Measurements from ENCODE around the gene ANTXR1.

ANTXR1 gene

DNA sequence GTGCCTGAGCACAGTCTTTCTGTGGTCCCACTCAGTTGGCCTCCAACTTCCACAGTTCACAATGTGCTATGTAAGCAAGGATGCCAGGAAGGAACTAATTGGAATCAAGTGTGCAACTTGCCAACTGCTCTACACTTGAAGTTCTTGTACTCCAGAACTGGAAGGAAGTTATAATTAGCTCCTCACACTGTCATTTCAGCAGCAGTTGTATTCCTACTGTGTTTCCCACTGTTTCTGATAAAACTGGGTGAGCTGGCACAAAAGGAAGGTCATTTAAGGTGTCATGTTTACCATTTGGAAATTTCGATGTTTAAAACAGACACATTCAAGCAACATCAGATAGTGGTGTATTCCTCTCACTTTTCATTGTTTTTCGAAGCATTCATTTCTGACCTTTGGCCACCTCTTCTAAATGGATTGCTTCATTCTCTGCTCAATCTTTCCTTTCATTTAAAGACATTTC, 84.2 kb downstream of the ANTXR1 start:
- no peak for DNase-seq (ENCODE audit: low spot score)

- no peak for DNase-seq (ENCODE audit: low spot score)
These were observed 85.1 kb downstream of the ANTXR1 start for GRCh38 chr2:69097891-69098655.

DNA sequence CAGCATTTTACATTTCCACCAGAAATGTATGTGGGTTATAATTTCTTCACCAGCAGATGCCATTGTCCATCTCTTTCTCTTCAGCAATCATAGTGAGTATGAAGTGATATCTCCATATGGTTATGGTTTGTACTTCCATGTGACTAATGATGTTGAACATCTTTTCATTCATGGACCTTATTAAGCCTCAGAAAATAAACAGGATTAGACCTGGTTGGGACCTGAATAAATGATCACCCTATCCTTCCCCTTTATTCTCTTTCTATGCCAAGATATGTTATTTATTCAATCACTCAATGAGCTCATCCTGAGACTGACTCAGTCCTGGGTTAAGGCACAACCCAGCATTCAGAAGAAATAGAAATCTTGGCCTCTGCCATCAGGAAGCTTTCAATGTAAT, 86.6 kb downstream of the ANTXR1 start:
- DNase-seq (ENCODE audit: low spot score) = peak; percentile 35

- DNase-seq (ENCODE audit: low spot score) = no peak
These were observed 87.3 kb downstream of the ANTXR1 start for GRCh38 chr2:69100220-69100723.

DNA sequence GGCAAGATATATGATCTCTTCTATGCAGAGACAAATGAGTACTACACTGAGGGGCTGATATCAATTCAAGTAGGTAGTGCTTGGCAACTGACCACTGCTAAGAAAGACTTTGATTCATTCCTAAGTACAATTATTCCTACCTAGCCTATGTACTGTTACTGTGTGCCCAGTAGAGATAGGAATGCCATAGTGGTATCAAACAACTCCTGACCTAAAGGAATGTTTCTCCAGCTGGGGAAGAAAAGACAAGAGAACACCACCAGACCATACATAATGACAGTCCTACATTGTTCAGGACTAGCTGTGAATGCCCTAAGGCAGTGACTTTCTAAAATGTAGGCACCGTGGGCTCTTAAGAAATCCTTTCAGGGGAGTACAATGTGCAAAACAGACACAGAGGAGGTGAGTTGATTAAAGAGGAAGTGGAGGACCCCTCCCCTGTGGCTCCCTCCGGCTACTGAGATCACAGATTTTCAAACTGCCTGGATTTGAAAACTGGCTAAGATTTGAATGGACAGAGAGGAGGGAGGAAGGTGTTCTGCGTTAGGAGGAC, 89.1 kb downstream of the ANTXR1 start:
- DNase-seq (ENCODE audit: low spot score) = no peak

- no peak for DNase-seq (ENCODE audit: low spot score)
These were observed 90.4 kb downstream of the ANTXR1 start for GRCh38 chr2:69103419-69103818.

- DNase-seq (ENCODE audit: low spot score) = no peak
These were observed 91.3 kb downstream of the ANTXR1 start for GRCh38 chr2:69104261-69104660.

DNA sequence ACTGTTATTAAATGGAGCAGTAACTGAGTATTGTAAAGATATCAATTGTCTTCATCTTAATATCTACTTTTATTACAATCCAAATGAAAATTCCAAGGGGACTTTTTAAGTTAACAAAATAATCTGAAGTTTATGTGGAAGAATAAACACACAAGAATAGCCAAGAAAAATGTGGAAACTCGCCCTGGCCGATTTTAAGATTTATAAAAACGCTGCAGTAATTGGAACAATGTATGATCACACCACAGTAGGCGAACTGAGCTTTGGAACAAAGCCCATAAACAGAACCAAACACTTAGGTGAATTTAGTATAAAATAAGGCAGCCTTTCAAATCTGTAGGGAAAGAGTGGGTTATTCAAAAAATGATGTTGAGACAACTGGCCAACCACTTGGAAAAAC, 96.3 kb downstream of the ANTXR1 start:
- no peak for DNase-seq (ENCODE audit: low spot score)

- no peak for DNase-seq (ENCODE audit: low spot score)
These were observed 98.1 kb downstream of the ANTXR1 start for GRCh38 chr2:69111076-69111475.

GRCh38 chr2:69113627-69114026, 100.6 kb downstream of the ANTXR1 start:
- DNase-seq (ENCODE audit: low spot score) = no peak

- no peak for DNase-seq (ENCODE audit: low spot score)
These were observed 101.6 kb downstream of the ANTXR1 start for GRCh38 chr2:69114534-69114933.

- no peak for DNase-seq (ENCODE audit: low spot score)
These were observed 103.5 kb downstream of the ANTXR1 start for GRCh38 chr2:69116438-69116837.

GRCh38 chr2:69118609-69119008, 105.6 kb downstream of the ANTXR1 start:
- peak; percentile 49 for DNase-seq (ENCODE audit: low spot score)

DNA sequence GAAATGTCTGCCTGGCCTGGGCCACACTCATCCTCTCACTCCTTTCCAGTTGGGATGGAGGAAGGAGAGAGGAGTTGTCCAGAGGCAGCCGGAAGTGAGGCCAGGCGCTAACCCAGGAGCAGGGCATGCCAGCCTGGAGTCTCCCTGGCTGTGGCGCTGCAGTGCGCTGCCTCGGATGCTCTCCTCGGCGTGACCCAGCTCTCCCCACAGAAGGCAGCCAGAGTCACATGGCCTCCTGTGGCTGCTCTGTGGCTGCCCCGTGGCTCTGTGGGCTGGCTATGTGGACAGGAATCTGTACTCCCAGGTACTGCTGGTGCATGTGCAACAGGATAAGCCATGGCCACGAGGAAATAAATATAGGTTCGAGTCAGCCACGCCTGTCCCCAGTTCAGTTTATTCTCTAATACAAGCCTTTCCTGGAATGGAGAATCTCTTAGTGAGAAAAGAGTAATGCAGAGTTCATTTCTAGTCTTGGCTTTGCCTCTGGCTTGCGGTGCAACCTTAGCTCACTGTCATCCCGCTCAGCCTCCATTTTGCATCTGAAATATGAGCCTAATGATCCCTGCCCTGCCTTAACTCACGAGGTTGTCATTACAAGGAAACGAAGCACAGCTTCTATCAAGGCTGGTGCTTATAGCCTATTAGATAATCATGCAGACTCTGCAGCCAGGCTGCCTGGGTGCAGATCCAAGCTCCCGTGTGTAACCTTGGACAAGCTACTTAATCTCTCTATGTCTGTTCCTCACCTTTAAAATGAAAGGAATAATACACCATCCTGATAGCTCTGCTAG, 106.3 kb downstream of the ANTXR1 start:
- DNase-seq (ENCODE audit: low spot score) = peak; percentile 19

DNA sequence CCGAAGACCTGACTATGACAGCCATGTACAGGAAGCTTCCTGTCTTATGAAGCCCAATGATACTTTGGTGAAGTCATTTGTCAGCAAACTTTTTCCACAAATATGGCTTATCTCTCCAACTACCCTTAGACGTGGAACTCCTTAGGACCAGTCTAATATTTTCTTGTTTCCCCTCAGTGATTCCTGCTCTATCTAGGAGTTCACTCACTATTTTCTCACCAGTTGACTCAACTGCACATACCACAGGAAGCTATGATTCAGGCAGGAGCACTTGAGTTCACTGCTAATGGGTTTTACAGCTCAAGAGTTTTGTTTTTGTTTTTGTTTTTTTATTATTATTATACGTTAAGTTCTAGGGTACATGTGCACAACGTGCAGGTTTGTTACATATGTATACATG, 109.3 kb downstream of the ANTXR1 start:
- DNase-seq (ENCODE audit: low spot score) = peak; percentile 36

DNA sequence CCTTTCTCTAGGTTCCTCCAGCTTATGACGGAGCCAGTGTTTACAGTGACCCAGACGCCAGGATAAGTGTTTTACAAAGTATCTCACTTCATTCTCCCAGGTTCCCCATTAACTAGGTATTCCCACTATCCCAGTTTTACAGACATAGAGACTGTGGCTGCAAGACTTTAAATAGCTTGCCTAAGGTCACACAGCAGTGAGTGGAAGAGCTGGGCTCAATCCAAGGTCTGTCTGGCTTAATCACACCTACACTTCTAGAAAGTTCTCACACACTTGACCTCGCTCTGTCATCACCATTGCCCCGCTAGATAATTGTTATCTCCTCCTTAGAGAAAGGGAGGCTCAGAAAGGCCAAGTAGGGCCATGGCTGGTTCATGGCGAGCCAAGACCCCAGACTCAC, 110.2 kb downstream of the ANTXR1 start:
- no peak for DNase-seq (ENCODE audit: low spot score)

DNA sequence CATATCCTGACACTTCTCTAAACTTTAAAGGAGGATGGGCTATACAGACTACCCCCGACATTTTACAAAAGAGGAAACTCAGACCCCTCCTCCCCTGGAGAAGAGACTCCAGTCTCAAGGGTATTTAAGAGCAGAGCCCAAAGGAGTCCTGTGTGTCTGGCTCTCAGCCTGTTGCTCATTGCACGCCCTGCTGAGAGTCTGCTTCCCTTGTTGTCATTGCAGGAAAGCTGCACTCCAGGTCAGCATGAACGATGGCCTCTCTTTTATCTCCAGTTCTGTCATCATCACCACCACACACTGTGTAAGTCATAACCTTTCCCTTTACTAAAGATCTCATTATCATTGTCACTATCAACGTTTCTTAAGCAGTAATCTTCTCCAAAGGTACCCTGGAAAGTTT, 111.4 kb downstream of the ANTXR1 start:
- no peak for DNase-seq (ENCODE audit: low spot score)

- DNase-seq (ENCODE audit: low spot score) = no peak
These were observed 112.8 kb downstream of the ANTXR1 start for GRCh38 chr2:69125816-69126215.

DNA sequence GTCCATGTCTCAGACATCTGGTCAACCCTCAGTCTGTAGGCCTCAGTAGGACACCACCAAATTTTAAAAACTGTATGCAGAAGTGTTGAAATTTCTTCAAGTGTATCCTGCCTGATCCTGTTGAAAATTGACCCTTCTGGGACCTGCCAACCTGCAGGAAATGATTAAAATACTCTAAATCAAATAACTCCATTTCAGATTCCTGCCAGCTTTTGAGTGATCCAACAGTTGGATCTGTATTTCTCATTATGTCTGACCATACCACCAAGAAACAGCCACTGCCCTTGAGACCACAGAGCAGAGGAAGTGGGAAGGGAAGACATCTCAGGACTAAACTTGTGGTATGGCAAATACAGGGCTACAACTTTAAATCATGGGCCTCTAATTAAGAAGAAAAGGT, 113.4 kb downstream of the ANTXR1 start:
- DNase-seq (ENCODE audit: low spot score) = no peak

- no peak for DNase-seq (ENCODE audit: low spot score)
These were observed 118.5 kb downstream of the ANTXR1 start for GRCh38 chr2:69131452-69131851.

DNA sequence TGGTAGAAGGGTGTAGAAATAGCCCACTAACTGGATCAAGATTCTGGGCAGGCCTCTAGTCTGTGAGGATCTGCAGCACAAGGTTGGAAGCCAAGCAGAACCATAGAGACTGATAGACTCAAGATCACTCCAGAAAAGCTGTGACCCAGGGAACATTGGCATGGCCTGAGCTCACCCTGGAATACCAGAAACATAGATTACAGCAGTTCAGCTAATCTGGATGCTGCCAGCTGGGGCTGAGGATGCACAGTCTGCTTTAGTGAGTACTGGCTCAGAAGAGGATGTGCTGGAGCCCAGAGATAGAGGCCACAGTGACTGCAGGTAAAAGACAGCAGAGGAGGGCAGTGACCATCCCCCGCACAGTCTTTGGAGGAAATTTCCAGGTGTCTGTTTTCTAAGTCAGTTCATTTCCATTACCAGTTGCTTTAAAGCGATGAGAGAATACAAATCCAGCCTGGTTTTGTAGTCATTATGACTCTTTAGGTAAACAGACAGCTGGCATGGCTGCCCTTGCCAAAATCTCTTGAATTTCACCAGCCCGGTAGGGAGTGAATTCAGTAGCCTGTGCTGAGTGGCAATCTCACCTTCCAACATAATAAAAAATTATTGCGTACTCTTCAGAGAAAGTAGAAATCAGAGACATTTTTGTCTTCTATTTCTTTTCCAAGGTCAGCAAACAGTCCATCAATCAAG, 119.2 kb downstream of the ANTXR1 start:
- no peak for DNase-seq (ENCODE audit: low spot score)

DNA sequence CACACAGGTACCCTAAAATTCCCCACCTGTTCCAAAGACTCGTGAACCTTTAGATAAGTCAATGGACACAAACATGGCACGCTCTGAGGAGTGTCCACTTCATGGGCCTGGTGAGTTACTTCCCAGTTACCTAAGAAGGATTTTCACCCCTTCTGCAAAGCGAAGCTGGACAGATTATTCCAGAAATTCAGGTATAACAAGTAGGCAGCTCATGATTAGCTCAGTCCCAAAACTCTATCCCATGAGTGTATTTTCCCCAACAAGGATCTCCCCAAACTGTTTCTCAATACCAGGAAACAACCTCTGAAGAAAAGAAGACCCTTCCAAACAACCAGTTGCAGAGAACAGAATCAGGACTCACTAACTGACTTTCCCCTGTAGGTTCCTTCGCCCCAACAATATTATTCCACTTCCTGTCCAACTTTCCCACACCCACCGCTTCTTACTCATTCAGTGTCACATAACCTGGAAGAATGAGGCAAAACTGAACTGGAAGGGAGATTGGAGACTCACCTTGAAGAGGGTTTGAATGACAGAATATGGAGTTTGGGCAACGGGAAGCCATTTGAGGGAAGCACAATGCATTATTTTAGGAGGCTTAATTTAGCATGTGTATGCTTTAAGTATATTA, 120.1 kb downstream of the ANTXR1 start:
- no peak for DNase-seq (ENCODE audit: low spot score)
